GM21786 (cell line): ENCODE results near the gene LHPP.

ENCODE experiments used
- ATAC-seq: cut with Tn5 transposase; IDR thresholded peaks from one replicate; pipeline ENCODE4 v1.9.1; 2021; ENCODE audit not compliant: unreplicated experiment

LHPP gene

DNA sequence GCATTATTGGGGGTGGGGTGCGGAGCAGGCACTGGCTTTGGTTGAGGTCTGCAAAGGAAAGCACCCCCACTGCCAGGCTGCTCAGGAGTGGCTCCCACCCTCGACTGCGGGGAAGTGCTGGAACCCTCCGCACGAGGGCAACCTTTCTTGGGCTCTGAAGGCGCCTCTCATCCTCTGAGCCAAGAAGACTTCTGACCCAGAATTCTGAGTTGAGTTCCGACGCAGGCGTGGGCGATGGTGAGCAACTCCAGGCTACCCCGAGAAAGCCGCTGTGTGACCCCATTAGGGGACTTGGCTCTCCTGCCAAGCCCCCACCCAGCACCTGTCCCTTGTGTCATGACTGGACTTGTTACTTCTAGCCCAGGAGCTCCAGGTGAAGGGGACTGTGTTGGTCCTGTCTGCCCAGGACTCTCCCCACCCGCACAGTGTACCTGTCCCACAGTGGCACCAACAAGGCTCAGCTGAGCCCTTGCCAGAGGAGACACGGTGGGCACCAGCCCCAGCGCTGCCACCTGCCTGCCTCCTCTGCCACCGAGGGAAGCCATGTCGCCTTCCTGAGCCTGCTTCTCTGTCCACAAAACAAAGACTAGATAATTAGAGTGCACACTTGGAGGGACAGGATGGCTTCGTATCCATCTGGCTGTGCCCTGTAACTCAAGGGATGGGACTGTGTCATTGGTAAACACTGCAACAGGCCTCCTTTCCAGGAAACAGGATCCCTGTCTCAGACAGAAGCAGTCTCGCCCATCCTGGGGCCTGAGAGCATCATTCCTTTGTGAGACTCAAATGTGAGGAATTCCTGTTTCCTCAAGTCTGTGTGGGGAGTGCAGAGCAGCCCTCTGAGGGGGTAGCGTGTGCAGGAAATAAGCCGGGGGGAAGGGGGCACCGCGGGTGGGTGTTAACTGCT, 128.8 kb downstream of the LHPP start:
- ATAC-seq = no peak

GRCh38 chr10:124591123-124591495, 129.5 kb downstream of the LHPP start:
- ATAC-seq = no peak

- no peak for ATAC-seq
These were observed 130.5 kb downstream of the LHPP start for GRCh38 chr10:124592101-124592500.

GRCh38 chr10:124592736-124593430, 131.3 kb downstream of the LHPP start:
- ATAC-seq = no peak

GRCh38 chr10:124593431-124593985, 131.9 kb downstream of the LHPP start:
- no peak for ATAC-seq

GRCh38 chr10:124594240-124594639, 132.6 kb downstream of the LHPP start:
- no peak for ATAC-seq

DNA sequence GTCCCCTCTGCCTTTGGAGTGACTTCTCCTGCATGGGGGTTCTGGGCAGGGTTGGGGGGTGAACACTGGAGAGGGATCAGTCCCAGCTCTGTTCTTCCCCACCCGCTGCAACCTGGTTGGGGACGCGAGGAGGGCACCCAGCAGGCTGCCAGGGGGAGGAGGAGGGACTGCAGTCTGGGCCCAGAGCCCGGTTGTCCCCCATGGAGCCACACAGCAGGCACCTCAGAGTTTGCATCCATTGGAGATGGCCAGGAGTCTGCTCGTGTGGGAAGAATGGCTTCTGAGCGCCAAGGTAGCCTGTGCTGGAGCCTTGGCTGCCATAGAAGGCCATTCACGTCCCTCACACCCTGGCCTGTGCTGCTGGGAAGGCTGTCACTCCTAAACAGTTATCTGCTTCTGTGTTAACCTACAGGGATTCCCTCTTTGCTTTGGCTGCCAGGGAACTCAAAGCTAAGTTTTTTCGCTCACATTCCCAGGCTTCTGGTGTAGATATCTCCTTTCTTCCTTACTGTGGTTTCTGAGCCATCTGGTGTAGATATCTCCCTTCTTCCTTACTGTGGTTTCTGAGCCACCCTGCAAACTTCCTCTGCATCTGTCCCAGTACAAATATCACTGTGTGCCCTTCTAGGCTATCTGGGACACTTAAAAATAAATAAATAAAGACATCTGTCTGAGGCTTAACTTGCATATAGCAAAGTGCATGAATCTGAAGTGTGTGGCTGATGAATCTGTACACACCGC, 133.7 kb downstream of the LHPP start:
- ATAC-seq = no peak

DNA sequence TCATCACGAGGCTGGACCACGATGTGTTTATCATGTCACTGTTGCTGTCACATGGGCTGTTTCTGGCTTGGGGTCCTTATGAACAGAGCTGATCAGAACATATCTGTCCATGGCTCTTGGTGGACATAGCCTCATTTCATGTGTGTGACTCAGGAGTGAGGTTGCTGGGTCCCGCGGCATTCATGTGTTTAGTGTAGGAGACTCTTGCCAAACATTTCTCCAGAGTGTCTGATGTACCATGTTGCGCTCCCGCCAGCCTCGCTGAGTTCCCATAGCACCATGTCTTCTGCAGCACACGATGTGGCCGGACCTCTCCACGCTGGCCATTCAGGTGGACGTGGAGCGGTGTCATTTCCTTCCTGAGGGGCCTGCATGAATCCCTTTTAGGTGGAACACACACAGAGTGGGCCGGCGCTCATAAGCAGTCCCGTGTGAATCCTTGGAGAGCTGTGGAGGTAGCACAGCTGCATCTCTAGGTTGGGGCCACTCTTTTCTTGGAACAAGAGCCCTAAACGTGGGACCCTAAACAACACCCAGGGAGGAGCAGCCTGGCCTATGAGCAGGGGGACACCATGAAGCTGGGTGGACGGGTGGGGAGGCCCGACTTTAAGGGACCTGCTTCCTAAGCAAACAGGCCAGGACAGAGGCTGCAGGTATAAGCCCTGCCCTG, 134.6 kb downstream of the LHPP start:
- ATAC-seq = no peak

GRCh38 chr10:124596962-124597845, 135.6 kb downstream of the LHPP start:
- ATAC-seq = no peak

- no peak for ATAC-seq
These were observed 136.2 kb downstream of the LHPP start for GRCh38 chr10:124597846-124598165.

DNA sequence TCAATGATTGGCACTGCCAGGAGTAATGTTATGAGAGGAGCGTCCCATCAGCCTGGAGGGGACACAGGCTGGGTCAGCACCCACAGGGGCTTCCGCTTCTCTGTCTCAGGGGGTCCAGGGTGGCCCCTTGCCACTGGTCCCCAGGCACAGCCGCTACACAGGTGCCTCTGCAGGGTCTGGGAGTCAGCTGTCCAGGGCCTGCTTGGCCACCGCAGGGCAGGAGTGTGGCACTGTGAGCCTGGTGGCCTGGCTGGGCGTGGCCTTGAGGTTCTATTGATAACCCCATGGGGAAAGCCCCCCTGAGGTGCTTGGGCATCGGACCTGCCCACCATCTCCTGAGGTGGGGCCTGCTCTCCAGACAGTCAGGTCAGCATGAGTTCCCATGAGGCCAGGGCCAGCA, 136.6 kb downstream of the LHPP start:
- no peak for ATAC-seq

GRCh38 chr10:124598773-124599587, 137.4 kb downstream of the LHPP start:
- ATAC-seq = no peak

- no peak for ATAC-seq
These were observed 138.0 kb downstream of the LHPP start for GRCh38 chr10:124599588-124600050.

GRCh38 chr10:124600051-124600880, 138.6 kb downstream of the LHPP start:
- ATAC-seq = no peak

- no peak for ATAC-seq
These were observed 139.4 kb downstream of the LHPP start for GRCh38 chr10:124601016-124601415.

DNA sequence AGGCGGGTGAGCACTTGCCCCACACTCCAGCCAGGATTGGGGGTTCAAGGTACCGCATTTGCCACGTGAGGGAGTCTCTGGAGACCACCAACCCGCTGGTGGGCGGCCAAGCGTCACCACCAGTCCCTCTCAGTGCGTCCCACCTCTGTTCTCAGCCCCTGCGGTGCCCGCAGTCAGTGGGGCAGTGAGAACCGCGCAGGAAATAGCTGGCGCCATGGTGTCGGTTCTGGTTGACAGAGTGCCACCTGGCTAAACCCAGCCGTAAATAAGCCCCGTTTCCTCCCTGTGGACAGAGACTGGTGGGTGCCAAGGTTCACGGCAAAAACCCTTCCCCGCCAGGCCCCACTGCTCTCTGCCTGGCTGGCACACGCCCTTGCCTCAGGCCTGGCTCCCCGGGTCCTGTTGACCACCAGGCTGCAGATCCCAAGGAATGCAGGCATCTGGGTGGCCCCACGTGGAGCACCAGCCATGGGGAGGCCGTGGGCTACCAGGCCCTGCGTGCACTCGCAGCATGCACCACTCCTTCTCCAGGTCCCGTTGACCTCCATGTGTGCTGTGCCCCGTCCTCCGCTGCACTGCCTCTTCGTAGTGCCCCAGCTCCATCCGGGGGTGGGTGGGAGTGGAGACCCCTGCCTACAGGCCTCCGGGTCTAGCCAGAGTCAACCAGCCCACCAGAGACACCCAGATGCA, 140.0 kb downstream of the LHPP start:
- no peak for ATAC-seq

- ATAC-seq = no peak
These were observed 140.5 kb downstream of the LHPP start for GRCh38 chr10:124602121-124602561.
